Activated CD8-positive, alpha-beta memory T cell treated with anti-CD3 and anti-CD28 coated beads, Interleukin-2, amount 50 U/mL, for 48 hours (primary cell): ENCODE data around the gene MIEF2.
"Not testable (repeated sequence)": the region's sequence is repeated elsewhere in the genome, so short reads cannot be mapped to it uniquely, and the experiment has no call there.

Source experiments
- DNase-seq: peaks from one replicate; pipeline ENCODE4 v3.0.0-alpha.2; 2020

MIEF2 gene

GRCh38 chr17:18257268-18257981, 3.0 kb upstream of the MIEF2 start:
- DNase-seq, result no peak

DNA sequence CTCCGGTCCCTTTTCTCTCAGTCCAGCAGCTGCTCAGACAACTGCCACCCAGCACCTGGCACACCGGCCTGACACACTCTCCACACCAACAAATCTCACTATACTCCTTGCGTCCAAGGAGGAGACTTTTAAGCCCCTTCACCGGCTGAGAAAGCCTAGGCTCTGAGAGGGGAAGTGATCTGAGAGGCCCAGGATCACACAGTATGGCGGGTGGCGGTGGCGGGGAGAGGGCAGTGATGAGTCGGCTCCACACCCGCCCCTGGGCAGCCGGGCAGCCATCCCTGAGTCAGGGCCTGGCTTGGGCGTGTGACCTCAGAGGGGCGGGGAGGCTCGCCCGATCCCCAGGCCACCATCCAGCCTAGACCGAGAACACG, 2.5 kb upstream of the MIEF2 start:
- DNase-seq, result peak; percentile 80

GRCh38 chr17:18258356-18259038, 2.0 kb upstream of the MIEF2 start, which contains the start of gene FLII:
Gene FLII (minus strand): TSS chr17:18258738. CDS start chr17:18258690, 48 bp downstream.
- peak; percentile 81 for DNase-seq

- DNase-seq, result no peak
Measured at GRCh38 chr17:18259621-18260331, 686 bp upstream of the MIEF2 start.

- DNase-seq, result peak; percentile 79
Measured at GRCh38 chr17:18261146-18261515, 669 bp downstream of the MIEF2 start.

DNA sequence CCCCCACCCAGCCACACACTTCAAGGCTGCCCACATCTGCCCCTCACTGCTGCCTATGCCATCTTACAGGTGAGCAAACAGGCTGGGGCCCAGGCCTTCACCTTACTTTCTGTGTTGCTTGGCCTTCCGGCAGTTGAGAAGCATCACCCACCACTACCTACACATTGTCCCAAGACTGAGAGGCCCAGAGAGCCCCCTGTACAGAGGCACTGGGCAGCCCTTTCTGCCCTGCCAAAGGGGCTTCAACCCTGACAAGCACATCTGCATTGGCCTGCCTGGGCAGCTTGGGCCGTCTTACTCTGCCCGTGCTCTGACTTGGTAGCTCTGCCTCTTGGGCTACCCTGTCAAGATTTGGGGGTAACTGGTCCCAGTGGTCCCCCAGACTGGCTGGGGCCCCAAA, 1.2 kb downstream of the MIEF2 start:
- no peak for DNase-seq

DNA sequence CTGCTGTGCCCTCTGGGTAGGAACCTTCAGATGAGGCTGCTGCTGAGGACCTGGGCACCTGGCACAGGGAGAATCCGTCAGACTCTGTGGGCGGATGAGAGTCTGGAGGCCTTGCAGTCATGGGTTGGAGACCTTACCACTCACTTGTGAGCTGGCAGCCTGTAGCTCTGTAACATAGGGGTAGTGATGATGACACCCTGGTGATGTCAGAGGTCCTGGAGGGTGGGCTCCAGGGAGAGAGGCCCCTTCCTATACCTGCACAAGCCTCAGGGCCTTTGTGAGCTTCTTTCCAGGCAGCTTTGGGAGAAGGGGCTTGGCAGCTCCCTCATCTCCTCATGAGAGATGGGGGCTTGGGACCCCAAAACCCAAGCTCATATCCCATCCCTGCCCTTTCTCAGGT, 1.6 kb downstream of the MIEF2 start:
- DNase-seq, result no peak

- no peak for DNase-seq
Measured at GRCh38 chr17:18262641-18263040, 2.2 kb downstream of the MIEF2 start.

DNA sequence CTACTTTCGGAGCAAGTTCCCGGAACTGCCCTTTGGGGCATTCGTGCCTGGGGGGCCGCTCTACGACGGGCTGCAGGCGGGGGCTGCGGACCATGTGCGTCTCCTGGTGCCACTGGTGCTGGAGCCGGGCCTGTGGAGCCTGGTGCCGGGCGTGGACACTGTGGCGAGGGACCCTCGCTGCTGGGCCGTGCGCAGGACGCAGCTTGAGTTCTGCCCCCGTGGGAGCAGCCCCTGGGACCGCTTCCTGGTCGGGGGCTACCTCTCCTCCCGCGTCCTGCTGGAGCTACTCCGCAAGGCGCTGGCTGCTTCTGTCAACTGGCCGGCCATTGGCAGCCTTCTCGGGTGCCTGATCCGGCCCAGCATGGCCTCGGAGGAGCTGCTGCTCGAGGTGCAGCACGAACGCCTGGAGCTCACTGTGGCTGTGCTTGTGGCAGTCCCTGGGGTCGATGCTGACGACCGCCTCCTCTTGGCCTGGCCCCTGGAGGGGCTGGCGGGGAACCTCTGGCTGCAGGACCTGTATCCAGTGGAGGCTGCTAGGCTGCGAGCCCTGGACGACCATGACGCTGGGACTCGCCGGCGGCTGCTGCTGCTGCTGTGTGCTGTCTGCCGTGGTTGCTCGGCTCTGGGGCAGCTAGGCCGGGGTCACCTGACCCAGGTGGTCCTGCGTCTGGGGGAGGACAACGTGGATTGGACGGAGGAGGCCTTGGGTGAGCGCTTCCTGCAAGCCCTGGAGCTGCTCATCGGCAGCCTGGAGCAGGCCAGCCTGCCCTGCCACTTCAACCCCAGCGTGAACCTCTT, 3.6 kb downstream of the MIEF2 start:
- no peak for DNase-seq

GRCh38 chr17:18267366-18267765, 6.9 kb downstream of the MIEF2 start:
- DNase-seq, result no peak

DNA sequence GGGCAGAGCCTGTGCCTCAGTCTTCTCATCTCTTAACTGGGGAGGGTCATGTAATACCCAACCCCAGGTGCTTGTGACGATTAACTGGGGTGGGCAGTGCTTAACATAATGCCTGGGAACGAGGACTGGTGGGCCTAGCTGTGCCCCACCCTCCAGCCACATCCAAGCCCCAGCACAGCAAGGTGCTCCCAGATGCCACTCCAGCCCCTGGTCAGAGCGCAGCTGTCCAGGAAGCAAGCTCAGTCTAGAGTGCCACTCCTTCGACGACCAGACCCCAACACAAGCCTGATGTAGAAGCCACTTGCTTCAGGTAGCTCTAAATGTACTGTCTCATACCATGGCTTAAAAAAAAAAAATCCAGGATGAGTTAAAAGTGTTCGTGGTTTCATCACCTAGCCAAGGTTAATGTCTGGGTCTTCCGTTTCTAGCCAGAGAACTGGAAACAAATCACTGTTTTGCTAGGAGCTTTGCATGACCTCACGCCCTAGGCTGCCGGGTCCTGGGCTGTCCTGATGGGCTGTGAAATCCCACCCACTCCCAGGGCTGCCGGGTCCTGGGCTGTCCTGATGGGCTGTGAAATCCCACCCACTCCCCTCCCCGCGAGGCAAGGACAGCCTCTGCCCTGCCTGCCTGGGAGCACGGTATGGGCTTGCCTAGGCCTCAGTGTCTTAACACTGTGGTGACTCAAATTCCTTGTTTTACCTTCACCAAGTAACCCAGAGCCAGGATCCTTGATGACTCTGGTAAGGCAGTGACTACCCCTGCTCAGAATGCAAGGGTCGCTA, 7.7 kb downstream of the MIEF2 start:
- DNase-seq, result no peak

GRCh38 chr17:18270046-18270931, 9.8 kb downstream of the MIEF2 start:
- no peak for DNase-seq

- DNase-seq, result no peak
Measured at GRCh38 chr17:18277076-18277475, 16.6 kb downstream of the MIEF2 start.

GRCh38 chr17:18278867-18279266, 18.4 kb downstream of the MIEF2 start:
- DNase-seq, result no peak

DNA sequence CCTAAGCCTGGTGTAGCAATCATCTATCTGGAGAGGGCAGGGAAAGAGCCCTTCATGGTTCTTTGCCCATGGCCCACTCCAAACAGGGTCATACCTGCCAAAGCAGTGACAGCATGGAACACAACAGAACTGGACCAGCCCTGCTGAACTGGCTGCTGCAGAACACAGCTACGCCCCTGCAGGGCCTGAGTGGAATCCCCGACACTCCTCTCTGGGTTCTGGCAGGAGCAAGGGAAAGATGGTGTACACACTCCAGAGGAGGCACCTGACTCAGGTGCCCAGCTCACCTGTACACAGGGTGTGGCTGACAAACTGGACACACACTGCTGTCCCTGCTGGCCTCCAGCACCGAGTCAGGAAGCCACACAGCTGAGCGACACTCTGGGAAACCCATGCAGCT, 19.8 kb downstream of the MIEF2 start:
- no peak for DNase-seq

- DNase-seq, result no peak
Measured at GRCh38 chr17:18280766-18281371, 20.4 kb downstream of the MIEF2 start.

GRCh38 chr17:18281788-18282187, 21.3 kb downstream of the MIEF2 start:
- DNase-seq, result no peak

- no peak for DNase-seq
Measured at GRCh38 chr17:18285296-18285695, 24.8 kb downstream of the MIEF2 start.

DNA sequence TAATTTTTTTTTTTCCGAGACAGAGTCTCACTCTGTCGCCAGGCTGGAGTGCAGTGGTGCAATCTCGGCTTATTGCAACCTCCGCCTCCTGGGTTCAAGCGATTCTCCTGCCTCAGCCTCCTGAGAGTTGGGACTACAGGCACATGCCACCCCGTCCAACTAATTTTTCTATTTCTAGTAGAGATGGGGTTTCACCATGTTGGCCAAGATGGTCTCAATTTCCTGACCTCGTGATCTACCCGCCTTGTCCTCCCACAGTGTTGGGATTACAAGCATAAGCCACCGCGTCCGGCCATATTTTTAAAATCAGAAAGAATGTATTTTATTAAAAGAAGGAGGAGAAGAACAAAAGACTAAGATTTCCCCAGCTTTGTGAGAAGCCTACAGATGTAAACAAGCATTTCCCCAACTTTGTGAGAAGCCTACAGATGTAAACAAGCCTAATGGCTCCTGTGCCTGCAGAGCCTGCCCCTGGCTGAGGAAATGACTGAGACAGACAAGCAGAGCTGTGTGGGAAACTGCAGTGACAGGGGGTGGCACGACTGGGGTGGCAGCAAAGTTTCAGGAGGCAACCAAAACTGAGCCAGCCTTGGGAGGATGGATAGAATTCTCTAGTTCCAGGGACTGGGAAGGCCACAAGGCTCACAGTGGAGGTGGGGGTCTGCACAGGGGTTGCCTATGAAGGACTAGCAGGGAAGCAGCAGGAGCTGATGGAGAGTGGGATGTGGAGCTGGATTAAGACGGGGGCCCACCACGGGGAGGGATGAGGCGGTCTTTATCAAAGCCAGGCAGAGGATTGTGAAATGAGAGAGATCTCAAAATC, 31.5 kb downstream of the MIEF2 start:
- DNase-seq, result no peak

- not testable (repeated sequence) for DNase-seq
Measured at GRCh38 chr17:18298061-18298460, 37.6 kb downstream of the MIEF2 start.
